ENCODE measurements around the gene HRAS. TPM values are rescaled to one million over a fixed set of nuclear protein-coding genes. Genes with fewer than 3 reads are reported as not detected.

Gene HRAS
- total RNA-seq, 1 experiment from 2014 or later: 104 TPM

DNA sequence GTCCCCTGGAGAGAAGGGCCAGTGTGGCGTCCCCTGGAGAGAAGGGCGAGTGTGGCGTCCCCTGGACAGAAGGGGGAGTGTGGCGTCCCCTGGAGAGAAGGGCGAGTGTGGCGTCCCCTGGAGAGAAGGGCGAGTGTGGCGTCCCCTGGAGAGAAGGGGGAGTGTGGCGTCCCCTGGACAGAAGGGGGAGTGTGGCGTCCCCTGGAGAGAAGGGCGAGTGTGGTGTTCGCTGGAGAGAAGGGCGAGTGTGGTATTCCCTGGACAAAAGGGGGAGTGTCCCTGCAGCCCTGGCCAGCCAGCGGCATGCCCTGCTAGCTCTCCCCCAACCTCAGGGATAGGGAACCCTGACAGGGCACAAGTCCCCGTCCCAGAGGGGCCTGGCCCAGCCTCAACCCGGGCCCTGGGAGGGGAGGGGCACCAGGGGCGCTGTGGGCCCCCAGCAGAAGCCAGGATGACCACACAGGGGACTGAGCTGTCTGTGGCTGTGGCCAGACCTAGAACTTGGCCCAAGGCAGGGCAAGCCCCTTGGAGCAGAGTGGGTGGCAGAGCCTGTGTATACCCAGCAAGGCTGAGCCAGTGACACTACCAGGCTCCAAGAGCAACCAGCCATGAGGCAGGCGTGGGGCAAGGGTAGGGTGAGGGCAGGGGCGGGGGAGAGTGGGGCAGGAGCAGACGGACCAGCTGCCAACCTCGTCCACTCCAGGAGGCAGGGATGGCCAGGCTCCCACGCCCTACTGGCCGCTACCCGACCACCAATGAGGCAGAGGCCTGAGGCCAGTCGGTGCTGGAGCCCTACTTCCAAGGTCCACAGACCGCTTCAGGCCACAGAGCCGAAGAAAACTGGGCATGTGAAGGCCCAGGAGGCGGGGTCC lies 4.2 kb downstream of the HRAS start (continued):
- TF ChIP-seq, protein P1, sequence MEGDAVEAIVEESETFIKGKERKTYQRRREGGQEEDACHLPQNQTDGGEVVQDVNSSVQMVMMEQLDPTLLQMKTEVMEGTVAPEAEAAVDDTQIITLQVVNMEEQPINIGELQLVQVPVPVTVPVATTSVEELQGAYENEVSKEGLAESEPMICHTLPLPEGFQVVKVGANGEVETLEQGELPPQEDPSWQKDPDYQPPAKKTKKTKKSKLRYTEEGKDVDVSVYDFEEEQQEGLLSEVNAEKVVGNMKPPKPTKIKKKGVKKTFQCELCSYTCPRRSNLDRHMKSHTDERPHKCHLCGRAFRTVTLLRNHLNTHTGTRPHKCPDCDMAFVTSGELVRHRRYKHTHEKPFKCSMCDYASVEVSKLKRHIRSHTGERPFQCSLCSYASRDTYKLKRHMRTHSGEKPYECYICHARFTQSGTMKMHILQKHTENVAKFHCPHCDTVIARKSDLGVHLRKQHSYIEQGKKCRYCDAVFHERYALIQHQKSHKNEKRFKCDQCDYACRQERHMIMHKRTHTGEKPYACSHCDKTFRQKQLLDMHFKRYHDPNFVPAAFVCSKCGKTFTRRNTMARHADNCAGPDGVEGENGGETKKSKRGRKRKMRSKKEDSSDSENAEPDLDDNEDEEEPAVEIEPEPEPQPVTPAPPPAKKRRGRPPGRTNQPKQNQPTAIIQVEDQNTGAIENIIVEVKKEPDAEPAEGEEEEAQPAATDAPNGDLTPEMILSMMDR (IDR thresholded peaks at IDR 0.05 in 2 of 3, conservative IDR thresholded peaks at IDR 0.05 in 1 of 3; ENCODE audit: borderline replicate concordance in 1 of 3, insufficient read depth in 1 of 3, low read depth in 2 of 3, low read length in 2 of 3): no peak
- TF ChIP-seq RAD21 (IDR thresholded peaks at IDR 0.05; ENCODE audit: low read depth): no peak
- no peak for TF ChIP-seq ELF1 (IDR thresholded peaks at IDR 0.05; ENCODE audit: borderline replicate concordance, low read depth)
- TF ChIP-seq, protein P2, sequence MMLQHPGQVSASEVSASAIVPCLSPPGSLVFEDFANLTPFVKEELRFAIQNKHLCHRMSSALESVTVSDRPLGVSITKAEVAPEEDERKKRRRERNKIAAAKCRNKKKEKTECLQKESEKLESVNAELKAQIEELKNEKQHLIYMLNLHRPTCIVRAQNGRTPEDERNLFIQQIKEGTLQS (IDR thresholded peaks at IDR 0.05): no peak
- TF ChIP-seq, protein P3, sequence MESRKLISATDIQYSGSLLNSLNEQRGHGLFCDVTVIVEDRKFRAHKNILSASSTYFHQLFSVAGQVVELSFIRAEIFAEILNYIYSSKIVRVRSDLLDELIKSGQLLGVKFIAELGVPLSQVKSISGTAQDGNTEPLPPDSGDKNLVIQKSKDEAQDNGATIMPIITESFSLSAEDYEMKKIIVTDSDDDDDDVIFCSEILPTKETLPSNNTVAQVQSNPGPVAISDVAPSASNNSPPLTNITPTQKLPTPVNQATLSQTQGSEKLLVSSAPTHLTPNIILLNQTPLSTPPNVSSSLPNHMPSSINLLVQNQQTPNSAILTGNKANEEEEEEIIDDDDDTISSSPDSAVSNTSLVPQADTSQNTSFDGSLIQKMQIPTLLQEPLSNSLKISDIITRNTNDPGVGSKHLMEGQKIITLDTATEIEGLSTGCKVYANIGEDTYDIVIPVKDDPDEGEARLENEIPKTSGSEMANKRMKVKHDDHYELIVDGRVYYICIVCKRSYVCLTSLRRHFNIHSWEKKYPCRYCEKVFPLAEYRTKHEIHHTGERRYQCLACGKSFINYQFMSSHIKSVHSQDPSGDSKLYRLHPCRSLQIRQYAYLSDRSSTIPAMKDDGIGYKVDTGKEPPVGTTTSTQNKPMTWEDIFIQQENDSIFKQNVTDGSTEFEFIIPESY (IDR thresholded peaks at IDR 0.05; ENCODE audit: extremely low read depth, insufficient replicate concordance, low read length): no peak
- no peak for TF ChIP-seq POLR2A (IDR thresholded peaks at IDR 0.05; ENCODE audit: borderline replicate concordance, extremely low read depth, insufficient read depth, insufficient read length)

DNA sequence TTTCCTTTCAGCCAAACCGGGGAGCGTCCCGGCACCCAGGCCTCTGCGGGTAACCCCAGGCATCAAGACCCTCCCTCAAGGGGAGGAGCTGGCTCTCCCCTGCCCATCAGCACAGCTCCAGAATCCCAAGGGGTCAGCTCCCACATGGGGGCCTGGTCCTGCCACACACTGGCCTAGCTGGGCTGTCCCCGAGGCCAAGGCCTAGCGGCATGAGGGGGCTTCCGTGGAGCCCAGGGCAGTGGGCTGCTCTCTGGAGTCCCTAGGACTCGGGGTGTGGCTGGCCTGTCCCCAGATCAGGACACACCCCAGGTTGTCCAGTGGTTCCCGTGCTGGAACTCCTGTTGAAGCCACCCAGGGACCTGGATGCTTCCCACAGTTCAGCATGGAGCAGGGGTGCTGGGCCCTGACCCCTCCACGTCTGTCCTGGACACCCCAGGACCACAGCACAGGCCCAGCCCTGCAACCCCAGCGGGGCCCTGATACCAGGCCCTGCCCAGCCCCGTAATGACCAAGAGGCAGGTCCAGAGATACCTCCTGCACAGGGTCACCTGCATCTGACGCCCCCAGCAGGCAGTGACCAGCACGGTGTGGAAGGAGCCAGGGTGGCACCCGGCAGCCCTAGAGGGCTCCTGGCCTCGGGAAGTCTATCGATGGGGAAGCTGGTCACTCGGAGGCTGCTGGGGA lies 5.5 kb downstream of the HRAS start:
- no peak overlapping the region for H3K9ac ChIP-seq (ENCODE audit: low read length)
- no peak overlapping the region for H3K4me3 ChIP-seq (replicated peaks in 1 of 2; ENCODE audit: low read depth in 1 of 2, low read length in 2 of 2)
- no peak for ATAC-seq
- no peak overlapping the region for H2AFZ ChIP-seq (ENCODE audit: low read depth, low read length, poor library complexity, severe bottlenecking)
- H3K4me1 ChIP-seq (ENCODE audit: control insufficient read depth in 1 of 2, insufficient read depth in 2 of 2, low read length in 2 of 2): peaks cover 6 to 8% of the 10 kb centered on the region in 2 experiments; a peak in 3 of 4 replicates
- H3K27me3 ChIP-seq (ENCODE audit: insufficient read depth, low read length): no peaks in the 10 kb centered on the region
- ChIA-PET CTCF (no interaction called here), RAD21 (ENCODE audit: low non-redundant PET in 1 of 2, low total read pairs in 2 of 2, uncharacterized antibody in 2 of 2, unreplicated experiment in 2 of 2) (no interaction called here), POLR2A (no interaction called here)
- no peaks in the 10 kb centered on the region for H3K9me3 ChIP-seq (ENCODE audit: control insufficient read depth in 1 of 2, insufficient read depth in 1 of 2, low read depth in 1 of 2, low read length in 2 of 2)
- H3K27ac ChIP-seq (ENCODE audit: low read depth, low read length): no peak overlapping the region
- H3K79me2 ChIP-seq (ENCODE audit: insufficient read depth, low read length): peaks cover 25% of the 10 kb centered on the region
- peaks cover 0 to 26% of the 10 kb centered on the region in 2 experiments; a peak in 2 of 4 replicates for H3K36me3 ChIP-seq (ENCODE audit: control insufficient read depth in 1 of 2, insufficient read depth in 2 of 2, low read length in 2 of 2)
- intact Hi-C loops (cut with micrococcal nuclease): no loop called here
- H3K4me2 ChIP-seq (ENCODE audit: low read length): no peak overlapping the region
- DNase-seq (ENCODE audit: low read depth, low spot score): no peak
- no peaks in the 10 kb centered on the region for H3K9me2 ChIP-seq (ENCODE audit: insufficient read depth)
- no TSS peak for BruUV-seq (replicated peaks)
- no peaks in the 10 kb centered on the region for H4K20me1 ChIP-seq (ENCODE audit: insufficient read depth)
- no peak for TF ChIP-seq ELF1 (IDR thresholded peaks at IDR 0.05; ENCODE audit: borderline replicate concordance, low read depth)
- TF ChIP-seq, protein P4, sequence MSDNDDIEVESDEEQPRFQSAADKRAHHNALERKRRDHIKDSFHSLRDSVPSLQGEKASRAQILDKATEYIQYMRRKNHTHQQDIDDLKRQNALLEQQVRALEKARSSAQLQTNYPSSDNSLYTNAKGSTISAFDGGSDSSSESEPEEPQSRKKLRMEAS (IDR thresholded peaks at IDR 0.05): no peak
- TF ChIP-seq, protein P2 (IDR thresholded peaks at IDR 0.05): no peak
- no peak for TF ChIP-seq POLR2AphosphoS5 (IDR thresholded peaks at IDR 0.05; ENCODE audit: low read depth, low read length)
- TF ChIP-seq EZH2 (IDR thresholded peaks at IDR 0.05): no peak
- no peak for TF ChIP-seq SRF (IDR thresholded peaks at IDR 0.05; ENCODE audit: low read depth)
- no peak for TF ChIP-seq POLR2A (IDR thresholded peaks at IDR 0.05; ENCODE audit: borderline replicate concordance, extremely low read depth, insufficient read depth, insufficient read length)
- TF ChIP-seq CEBPB (IDR thresholded peaks at IDR 0.05; ENCODE audit: low read depth): no peak
- TF ChIP-seq, protein P1 (IDR thresholded peaks at IDR 0.05 in 2 of 3, conservative IDR thresholded peaks at IDR 0.05 in 1 of 3; ENCODE audit: borderline replicate concordance in 1 of 3, insufficient read depth in 1 of 3, low read depth in 2 of 3, low read length in 2 of 3): no peak

Data from HCT116 (cell line).